Neural cell (in vitro differentiated cells): ENCODE data around the gene NAA15.

Experiments
- EP300 ChIP-seq: fragments of 450-650 bp; conservative IDR thresholded peaks from 2 replicates; pipeline ENCODE4 v1.6.1; 2014; ENCODE audit warnings: antibody characterized with exemption, mild to moderate bottlenecking, moderate library complexity; ENCODE audit not compliant: poor library complexity, severe bottlenecking
- EZH2 ChIP-seq: fragments of 200-600, 300-800 bp; shearing (Covaris generic), sonication (generic); IDR thresholded peaks from 2 replicates; pipeline ENCODE4 v1.6.1; 2014; ENCODE audit warnings: antibody characterized with exemption, low read length, borderline replicate concordance, mild to moderate bottlenecking; ENCODE audit not compliant: insufficient read depth, poor library complexity, severe bottlenecking
- MXI1 ChIP-seq: fragments of 450-650 bp; conservative IDR thresholded peaks from 2 replicates; pipeline ENCODE4 v1.6.1; 2014; ENCODE audit warnings: antibody characterized with exemption, mild to moderate bottlenecking; ENCODE audit not compliant: poor library complexity, severe bottlenecking
- POLR2AphosphoS5 ChIP-seq: IDR thresholded peaks from 2 replicates; pipeline ENCODE4 v1.6.1; 2012
- RAD21 ChIP-seq: fragments of 450-650 bp; conservative IDR thresholded peaks from 2 replicates; pipeline ENCODE4 v1.6.1; 2014; ENCODE audit warnings: antibody characterized with exemption, mild to moderate bottlenecking, moderate library complexity
- TF ChIP-seq, protein P1 (sequence below): fragments of 450-650 bp; IDR thresholded peaks from 2 replicates; pipeline ENCODE4 v1.5.1; 2014; ENCODE audit warnings: antibody characterized with exemption, mild to moderate bottlenecking, moderate library complexity; ENCODE audit not compliant: poor library complexity, severe bottlenecking
- TF ChIP-seq, protein P2 (sequence below): IDR thresholded peaks from 2 replicates; pipeline ENCODE4 v1.6.1; 2012; ENCODE audit warnings: borderline replicate concordance

DNA sequence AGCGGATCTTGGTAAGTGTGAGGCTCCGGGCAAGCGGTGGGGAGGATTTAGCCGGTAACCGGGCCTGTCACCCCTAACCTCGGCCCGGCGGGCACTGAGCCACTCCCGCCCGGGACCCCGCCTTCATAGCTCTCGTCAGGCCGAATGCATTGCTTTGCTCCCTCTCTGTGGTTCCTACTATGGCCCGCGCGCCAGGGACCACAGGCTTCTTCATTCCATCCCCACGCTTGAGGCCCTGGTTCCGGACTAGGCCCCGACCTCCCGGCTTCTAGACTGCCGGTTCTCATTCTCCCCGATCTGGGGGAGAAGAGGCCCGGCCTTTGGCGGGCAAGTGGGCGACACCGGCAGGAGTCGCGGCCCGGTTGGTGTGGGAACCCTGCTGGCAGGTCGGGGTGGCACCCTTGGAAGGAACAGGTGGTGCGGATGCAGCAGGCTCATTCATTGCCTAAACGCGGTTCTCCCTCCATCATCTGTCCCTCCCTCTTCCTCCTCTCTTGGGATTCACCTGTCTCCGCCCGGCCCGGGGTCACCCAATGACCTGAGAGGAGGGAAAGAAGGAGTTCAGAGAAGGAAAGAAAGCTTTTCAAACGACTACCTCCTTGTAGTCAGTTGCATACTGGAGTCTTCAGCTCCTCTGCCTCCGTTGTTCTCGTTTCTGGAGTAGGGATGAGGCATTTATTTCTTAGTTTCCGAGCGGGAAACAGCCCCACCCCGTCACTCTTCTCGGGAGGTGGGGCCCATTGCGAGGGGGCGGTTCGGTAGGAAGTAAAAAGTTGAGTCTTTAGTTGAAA lies 711 bp downstream of the NAA15 start, which contains the start of gene NDUFC1:
- TF ChIP-seq, protein P1, sequence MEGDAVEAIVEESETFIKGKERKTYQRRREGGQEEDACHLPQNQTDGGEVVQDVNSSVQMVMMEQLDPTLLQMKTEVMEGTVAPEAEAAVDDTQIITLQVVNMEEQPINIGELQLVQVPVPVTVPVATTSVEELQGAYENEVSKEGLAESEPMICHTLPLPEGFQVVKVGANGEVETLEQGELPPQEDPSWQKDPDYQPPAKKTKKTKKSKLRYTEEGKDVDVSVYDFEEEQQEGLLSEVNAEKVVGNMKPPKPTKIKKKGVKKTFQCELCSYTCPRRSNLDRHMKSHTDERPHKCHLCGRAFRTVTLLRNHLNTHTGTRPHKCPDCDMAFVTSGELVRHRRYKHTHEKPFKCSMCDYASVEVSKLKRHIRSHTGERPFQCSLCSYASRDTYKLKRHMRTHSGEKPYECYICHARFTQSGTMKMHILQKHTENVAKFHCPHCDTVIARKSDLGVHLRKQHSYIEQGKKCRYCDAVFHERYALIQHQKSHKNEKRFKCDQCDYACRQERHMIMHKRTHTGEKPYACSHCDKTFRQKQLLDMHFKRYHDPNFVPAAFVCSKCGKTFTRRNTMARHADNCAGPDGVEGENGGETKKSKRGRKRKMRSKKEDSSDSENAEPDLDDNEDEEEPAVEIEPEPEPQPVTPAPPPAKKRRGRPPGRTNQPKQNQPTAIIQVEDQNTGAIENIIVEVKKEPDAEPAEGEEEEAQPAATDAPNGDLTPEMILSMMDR: peak; percentile 51
- TF ChIP-seq EP300 (no peak), POLR2AphosphoS5 (peak; percentile 42), MXI1 (no peak), EZH2 (no peak), RAD21 (no peak)
- TF ChIP-seq, protein P2, sequence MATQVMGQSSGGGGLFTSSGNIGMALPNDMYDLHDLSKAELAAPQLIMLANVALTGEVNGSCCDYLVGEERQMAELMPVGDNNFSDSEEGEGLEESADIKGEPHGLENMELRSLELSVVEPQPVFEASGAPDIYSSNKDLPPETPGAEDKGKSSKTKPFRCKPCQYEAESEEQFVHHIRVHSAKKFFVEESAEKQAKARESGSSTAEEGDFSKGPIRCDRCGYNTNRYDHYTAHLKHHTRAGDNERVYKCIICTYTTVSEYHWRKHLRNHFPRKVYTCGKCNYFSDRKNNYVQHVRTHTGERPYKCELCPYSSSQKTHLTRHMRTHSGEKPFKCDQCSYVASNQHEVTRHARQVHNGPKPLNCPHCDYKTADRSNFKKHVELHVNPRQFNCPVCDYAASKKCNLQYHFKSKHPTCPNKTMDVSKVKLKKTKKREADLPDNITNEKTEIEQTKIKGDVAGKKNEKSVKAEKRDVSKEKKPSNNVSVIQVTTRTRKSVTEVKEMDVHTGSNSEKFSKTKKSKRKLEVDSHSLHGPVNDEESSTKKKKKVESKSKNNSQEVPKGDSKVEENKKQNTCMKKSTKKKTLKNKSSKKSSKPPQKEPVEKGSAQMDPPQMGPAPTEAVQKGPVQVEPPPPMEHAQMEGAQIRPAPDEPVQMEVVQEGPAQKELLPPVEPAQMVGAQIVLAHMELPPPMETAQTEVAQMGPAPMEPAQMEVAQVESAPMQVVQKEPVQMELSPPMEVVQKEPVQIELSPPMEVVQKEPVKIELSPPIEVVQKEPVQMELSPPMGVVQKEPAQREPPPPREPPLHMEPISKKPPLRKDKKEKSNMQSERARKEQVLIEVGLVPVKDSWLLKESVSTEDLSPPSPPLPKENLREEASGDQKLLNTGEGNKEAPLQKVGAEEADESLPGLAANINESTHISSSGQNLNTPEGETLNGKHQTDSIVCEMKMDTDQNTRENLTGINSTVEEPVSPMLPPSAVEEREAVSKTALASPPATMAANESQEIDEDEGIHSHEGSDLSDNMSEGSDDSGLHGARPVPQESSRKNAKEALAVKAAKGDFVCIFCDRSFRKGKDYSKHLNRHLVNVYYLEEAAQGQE: peak; percentile 9
